Measurements from ENCODE around the gene CHRM5. TPM values are rescaled to one million over a fixed set of nuclear protein-coding genes. Genes with fewer than 3 reads are reported as not detected.

CHRM5 gene
- total RNA-seq, 1 experiment from 2014 or later = not detected

DNA sequence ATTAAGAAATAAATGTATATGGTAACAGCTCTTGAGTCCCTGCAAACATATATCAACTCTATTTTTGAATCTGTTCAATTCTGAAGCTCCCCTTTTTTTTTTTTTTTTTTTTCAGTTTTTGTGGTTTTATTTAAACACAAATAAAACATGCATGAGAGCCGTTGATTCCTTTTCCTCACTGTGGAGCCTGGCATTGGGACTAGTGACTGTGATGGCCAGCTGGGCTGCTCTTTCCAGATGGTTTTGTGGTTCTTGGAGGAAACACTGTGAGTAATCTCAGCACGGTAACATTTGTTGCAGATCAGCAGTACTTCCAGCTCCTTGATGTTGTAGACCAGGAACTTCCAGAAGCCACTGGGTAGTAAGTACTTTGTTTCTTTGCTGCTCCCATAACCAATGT is 117.4 kb downstream of the CHRM5 start:
- ChIA-PET CTCF (no interaction called here), POLR2A (ENCODE audit: unreplicated experiment) (no interaction called here)
- Histone ChIP-seq H3K27ac (no peak overlapping the region), H4K20me1 (ENCODE audit: insufficient read depth) (no peaks in the 10 kb centered on the region), H3K36me3 (ENCODE audit: low read depth) (no peaks in the 10 kb centered on the region), H3K9me3 (ENCODE audit: insufficient read depth, low read depth) (no peaks in the 10 kb centered on the region), H3K27me3 (ENCODE audit: insufficient read depth, low read depth) (no peaks in the 10 kb centered on the region), H3F3A (ENCODE audit: insufficient read depth, low read depth) (no peaks in the 10 kb centered on the region), H3K4me2 (no peak overlapping the region), H3K9me2 (ENCODE audit: insufficient read depth) (no peaks in the 10 kb centered on the region), H3K4me3 (no peak overlapping the region), H2AFZ (no peak overlapping the region), H3K79me2 (ENCODE audit: low read depth) (no peaks in the 10 kb centered on the region), H3K4me1 (replicated peaks; ENCODE audit: insufficient read depth) (no peaks in the 10 kb centered on the region)
- no peak for DNase-seq
- BruUV-seq (replicated peaks) = no TSS peak
- TF ChIP-seq EZH2 (IDR thresholded peaks at IDR 0.05; ENCODE audit: low read depth) = no peak
- TF ChIP-seq, protein P1, sequence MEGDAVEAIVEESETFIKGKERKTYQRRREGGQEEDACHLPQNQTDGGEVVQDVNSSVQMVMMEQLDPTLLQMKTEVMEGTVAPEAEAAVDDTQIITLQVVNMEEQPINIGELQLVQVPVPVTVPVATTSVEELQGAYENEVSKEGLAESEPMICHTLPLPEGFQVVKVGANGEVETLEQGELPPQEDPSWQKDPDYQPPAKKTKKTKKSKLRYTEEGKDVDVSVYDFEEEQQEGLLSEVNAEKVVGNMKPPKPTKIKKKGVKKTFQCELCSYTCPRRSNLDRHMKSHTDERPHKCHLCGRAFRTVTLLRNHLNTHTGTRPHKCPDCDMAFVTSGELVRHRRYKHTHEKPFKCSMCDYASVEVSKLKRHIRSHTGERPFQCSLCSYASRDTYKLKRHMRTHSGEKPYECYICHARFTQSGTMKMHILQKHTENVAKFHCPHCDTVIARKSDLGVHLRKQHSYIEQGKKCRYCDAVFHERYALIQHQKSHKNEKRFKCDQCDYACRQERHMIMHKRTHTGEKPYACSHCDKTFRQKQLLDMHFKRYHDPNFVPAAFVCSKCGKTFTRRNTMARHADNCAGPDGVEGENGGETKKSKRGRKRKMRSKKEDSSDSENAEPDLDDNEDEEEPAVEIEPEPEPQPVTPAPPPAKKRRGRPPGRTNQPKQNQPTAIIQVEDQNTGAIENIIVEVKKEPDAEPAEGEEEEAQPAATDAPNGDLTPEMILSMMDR (conservative IDR thresholded peaks at IDR 0.05) = no peak
- intact Hi-C loops (cut with micrococcal nuclease; ENCODE audit: unreplicated experiment) = no loop called here

DNA sequence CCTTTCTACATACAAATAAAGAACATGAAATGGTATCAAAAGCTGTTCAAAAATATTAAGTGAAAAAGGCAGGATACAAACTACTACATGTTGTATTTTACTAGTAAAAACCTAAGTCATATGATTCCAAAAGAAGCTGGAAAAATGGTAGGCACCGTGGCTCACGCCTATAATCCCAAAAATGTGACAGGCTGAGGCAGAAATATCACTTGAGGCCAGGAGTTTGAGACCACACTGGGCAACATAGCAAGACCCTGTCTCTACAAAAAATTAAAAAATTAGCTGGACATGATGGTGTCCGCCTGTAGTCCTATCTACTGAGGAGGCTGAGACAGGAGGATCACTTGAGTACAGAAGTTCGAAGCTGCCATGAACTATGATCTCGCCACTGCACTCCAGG is 131.6 kb downstream of the CHRM5 start:
- no peaks in the 10 kb centered on the region for H3K9me3 ChIP-seq (ENCODE audit: insufficient read depth, low read depth)
- POLR2A ChIA-PET (ENCODE audit: unreplicated experiment) = no interaction called here
- no peak for DNase-seq
- H3K27ac ChIP-seq = no peak overlapping the region
- H3K4me3 ChIP-seq = no peak overlapping the region
- H3K9me2 ChIP-seq (ENCODE audit: insufficient read depth) = no peaks in the 10 kb centered on the region
- CTCF ChIA-PET = no interaction called here
- H2AFZ ChIP-seq = no peak overlapping the region
- peaks cover 19% of the 10 kb centered on the region for H3K4me1 ChIP-seq (replicated peaks; ENCODE audit: insufficient read depth)
- intact Hi-C loops (cut with micrococcal nuclease; ENCODE audit: unreplicated experiment) = loop anchor here (2.0 to 10.0 kb wide), 3 partner anchors 111 to 825 kb away; partner anchors contain the start of genes KATNBL1 and SLC12A6
- H4K20me1 ChIP-seq (ENCODE audit: insufficient read depth) = no peaks in the 10 kb centered on the region
- no peaks in the 10 kb centered on the region for H3K27me3 ChIP-seq (ENCODE audit: insufficient read depth, low read depth)
- no TSS peak for BruUV-seq (replicated peaks)
- TF ChIP-seq, protein P1 (conservative IDR thresholded peaks at IDR 0.05) = no peak
- no peak for TF ChIP-seq EZH2 (IDR thresholded peaks at IDR 0.05; ENCODE audit: low read depth)
- H3K79me2 ChIP-seq (ENCODE audit: low read depth) = peaks cover 43% of the 10 kb centered on the region
- no peaks in the 10 kb centered on the region for H3F3A ChIP-seq (ENCODE audit: insufficient read depth, low read depth)
- no peak overlapping the region; the same call in 1 of the 2 replicates for H3K4me2 ChIP-seq
- no peaks in the 10 kb centered on the region for H3K36me3 ChIP-seq (ENCODE audit: low read depth)

DNA sequence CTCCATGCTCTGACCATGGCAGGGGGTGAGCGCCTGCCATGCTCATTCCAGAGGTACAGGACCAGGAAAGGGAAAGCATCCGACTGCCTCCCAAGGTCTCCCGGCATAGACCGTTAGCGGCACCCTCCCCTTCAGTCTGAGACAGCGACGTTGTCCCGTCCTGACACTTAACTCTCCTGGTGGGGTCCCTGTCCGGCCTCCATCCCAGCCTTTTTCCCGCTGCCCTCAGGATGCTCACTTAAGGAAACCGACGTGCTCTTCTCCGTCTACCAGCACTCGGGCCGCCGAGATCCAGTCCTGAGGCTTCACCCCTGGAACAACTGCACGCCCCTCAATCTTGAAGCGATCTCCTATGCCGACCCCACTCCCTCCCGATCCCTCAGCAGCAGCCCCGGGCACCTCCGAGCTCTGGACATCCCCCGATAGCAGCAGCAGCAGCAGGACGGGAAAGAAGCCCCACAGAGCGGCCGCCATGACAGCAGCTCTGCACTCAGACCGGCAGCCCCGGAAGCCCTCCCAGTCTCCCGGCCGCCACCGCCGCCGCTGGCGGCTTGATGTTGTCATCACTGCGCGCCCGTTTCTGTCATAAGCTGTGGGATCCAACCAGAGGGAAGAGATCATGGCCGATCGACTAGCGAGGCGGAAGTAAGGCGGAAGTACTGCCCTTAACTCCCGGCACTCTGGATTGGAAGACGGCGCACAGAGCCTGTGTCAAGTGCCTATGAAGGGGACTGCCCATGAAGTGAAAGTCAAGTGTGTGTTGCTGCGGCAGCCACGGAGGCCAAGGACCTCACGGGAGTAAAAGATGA is 133.3 kb downstream of the CHRM5 start, which contains the start of the genes EMC7 and PGBD4:
Gene EMC7 (minus strand): TSS at position 497 of the 809 bp plus-strand sequence. CDS start 23 bp downstream, at position 474.
Gene PGBD4 (plus strand): TSS at position 718 of the 809 bp plus-strand sequence. CDS start 449 bp downstream, outside the sequence.
- Histone ChIP-seq H3K27me3 (ENCODE audit: insufficient read depth, low read depth) (no peaks in the 10 kb centered on the region), H4K20me1 (ENCODE audit: insufficient read depth) (no peaks in the 10 kb centered on the region), H3K36me3 (ENCODE audit: low read depth) (no peaks in the 10 kb centered on the region), H3K9me3 (ENCODE audit: insufficient read depth, low read depth) (no peaks in the 10 kb centered on the region), H3F3A (ENCODE audit: insufficient read depth, low read depth) (no peaks in the 10 kb centered on the region), H3K27ac (peak within 1 kb of the TSS; percentile 65), H3K4me1 (replicated peaks; ENCODE audit: insufficient read depth) (peaks cover 19% of the 10 kb centered on the region), H3K4me3 (peak within 1 kb of the TSS; percentile 70), H3K4me2 (peak within 1 kb of the TSS; percentile 88), H2AFZ (peak within 1 kb of the TSS; percentile 95), H3K9me2 (ENCODE audit: insufficient read depth) (no peaks in the 10 kb centered on the region), H3K79me2 (ENCODE audit: low read depth) (peaks cover 43% of the 10 kb centered on the region)
- ChIA-PET CTCF (interaction anchor here (0.6 to 1.4 kb wide), 2 partner anchors 8 to 39 kb away, joined by 3 to 4 read pairs; no protein-coding TSS in a partner anchor), POLR2A (ENCODE audit: unreplicated experiment) (interaction anchor here (0.5 kb wide), 1 partner anchor 217 kb away, joined by 7 read pairs; no protein-coding TSS in a partner anchor)
- TSS peak; percentile 50 for BruUV-seq (replicated peaks)
- peak; percentile 92 to 96 for DNase-seq
- TF ChIP-seq EZH2 (IDR thresholded peaks at IDR 0.05; ENCODE audit: low read depth) = no peak
- TF ChIP-seq, protein P1 (conservative IDR thresholded peaks at IDR 0.05) = no peak
- intact Hi-C loops (cut with micrococcal nuclease; ENCODE audit: unreplicated experiment) = loop anchor here (1.0 to 10.0 kb wide), 5 partner anchors 109 to 823 kb away; partner anchors contain the start of genes EMC4, KATNBL1, LPCAT4 and SLC12A6

Measured in PC-9 (cell line).